Glutamatergic neuron (in vitro differentiated cells): Measurements from ENCODE around the gene BORCS5. TPM values are rescaled to one million over a fixed set of nuclear protein-coding genes. Genes with fewer than 3 reads are reported as not detected.

Experiments used
- DNase-seq: peaks from one replicate; pipeline ENCODE4 v3.0.0; 2022
- H3K27ac Mint-ChIP-seq: one replicate; pipeline ENCODE4 v1.8.0; 2020; ENCODE audit warnings: mild to moderate bottlenecking, mixed read lengths, inconsistent platforms; ENCODE audit not compliant: unreplicated experiment
- H3K27me3 Mint-ChIP-seq: one replicate; pipeline ENCODE4 v1.8.0; 2020; ENCODE audit warnings: mild to moderate bottlenecking, moderate library complexity, mixed read lengths, inconsistent platforms; ENCODE audit not compliant: unreplicated experiment
- H3K36me3 Mint-ChIP-seq: one replicate; pipeline ENCODE4 v1.8.0; 2020; ENCODE audit warnings: mild to moderate bottlenecking, mixed read lengths, inconsistent platforms; ENCODE audit not compliant: unreplicated experiment
- H3K4me1 Mint-ChIP-seq: one replicate; pipeline ENCODE4 v1.8.0; 2020; ENCODE audit warnings: mild to moderate bottlenecking, low read depth, mixed read lengths, inconsistent platforms; ENCODE audit not compliant: unreplicated experiment
- H3K4me3 Mint-ChIP-seq: one replicate; pipeline ENCODE4 v1.8.0; 2020; ENCODE audit warnings: mild to moderate bottlenecking, mixed read lengths, inconsistent platforms; ENCODE audit not compliant: unreplicated experiment
- H3K9me3 Mint-ChIP-seq: one replicate; pipeline ENCODE4 v1.8.0; 2020; ENCODE audit warnings: mild to moderate bottlenecking, moderate library complexity, mixed read lengths, inconsistent platforms; ENCODE audit not compliant: unreplicated experiment
- total RNA-seq: library from RNA; stranded (reverse); fragmentation: NEBNext Ultra II Directional; extraction: Animal tissue kit (Norgen Biotek cat#: 25700); gene quantifications from one replicate; pipeline ENCODE4 v1.2.1, GENCODE V29; 2021; ENCODE audit not compliant: unreplicated experiment
- TF ChIP-seq, protein P1 (sequence below): fragments of 200-600 bp; sonication (generic); IDR thresholded peaks from one replicate; pipeline ENCODE4 v1.5.0; 2021; ENCODE audit not compliant: partially characterized antibody, unreplicated experiment

BORCS5 gene
- total RNA-seq, 1 donor from 2014 or later: 30.2 TPM

DNA sequence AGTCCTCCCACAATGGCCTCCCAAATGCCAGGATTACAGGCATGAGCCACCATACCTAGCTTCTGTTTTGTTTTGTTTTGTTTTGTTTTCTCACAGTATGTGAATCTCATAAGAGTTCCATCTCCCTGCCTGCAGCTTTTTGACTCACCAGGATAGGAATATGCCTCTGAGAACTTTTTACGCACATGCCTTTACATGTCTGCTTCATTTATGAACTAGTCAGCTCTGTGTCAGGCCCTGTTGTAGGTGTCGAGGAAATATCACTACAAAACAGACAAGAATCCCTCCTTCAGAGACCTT lies 89.0 kb downstream of the BORCS5 start:
- Mint-ChIP-seq H3K27ac (no peak overlapping the region), H3K4me3 (no peak overlapping the region), H3K27me3 (peaks cover 2% of the 10 kb centered on the region), H3K9me3 (no peaks in the 10 kb centered on the region), H3K36me3 (no peaks in the 10 kb centered on the region), H3K4me1 (peaks cover 4% of the 10 kb centered on the region)
- no peak for DNase-seq
- TF ChIP-seq, protein P1, sequence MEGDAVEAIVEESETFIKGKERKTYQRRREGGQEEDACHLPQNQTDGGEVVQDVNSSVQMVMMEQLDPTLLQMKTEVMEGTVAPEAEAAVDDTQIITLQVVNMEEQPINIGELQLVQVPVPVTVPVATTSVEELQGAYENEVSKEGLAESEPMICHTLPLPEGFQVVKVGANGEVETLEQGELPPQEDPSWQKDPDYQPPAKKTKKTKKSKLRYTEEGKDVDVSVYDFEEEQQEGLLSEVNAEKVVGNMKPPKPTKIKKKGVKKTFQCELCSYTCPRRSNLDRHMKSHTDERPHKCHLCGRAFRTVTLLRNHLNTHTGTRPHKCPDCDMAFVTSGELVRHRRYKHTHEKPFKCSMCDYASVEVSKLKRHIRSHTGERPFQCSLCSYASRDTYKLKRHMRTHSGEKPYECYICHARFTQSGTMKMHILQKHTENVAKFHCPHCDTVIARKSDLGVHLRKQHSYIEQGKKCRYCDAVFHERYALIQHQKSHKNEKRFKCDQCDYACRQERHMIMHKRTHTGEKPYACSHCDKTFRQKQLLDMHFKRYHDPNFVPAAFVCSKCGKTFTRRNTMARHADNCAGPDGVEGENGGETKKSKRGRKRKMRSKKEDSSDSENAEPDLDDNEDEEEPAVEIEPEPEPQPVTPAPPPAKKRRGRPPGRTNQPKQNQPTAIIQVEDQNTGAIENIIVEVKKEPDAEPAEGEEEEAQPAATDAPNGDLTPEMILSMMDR: no peak

DNA sequence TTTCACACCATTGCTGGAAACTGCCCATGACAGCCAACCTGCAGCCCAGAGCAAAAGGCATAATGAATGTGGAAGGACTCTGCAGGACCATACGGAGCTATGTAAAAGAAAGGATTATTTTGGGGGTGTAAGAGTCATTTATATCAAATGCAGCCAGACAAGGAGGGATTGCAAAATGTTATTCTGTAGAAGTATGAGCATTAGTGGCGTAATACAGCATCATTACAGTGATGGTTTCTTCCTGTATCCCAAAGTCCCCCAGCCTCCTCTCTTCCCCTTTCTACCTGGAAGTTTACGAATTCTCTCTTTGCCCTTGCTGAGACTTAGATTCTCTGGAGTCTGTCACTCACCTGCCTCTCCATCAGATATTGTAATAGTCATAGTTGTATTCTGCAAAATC lies 89.9 kb downstream of the BORCS5 start:
- peaks cover 2% of the 10 kb centered on the region for H3K27me3 Mint-ChIP-seq
- no peak for DNase-seq
- TF ChIP-seq, protein P1: no peak
- H3K9me3 Mint-ChIP-seq: no peaks in the 10 kb centered on the region
- no peak overlapping the region for H3K4me3 Mint-ChIP-seq
- no peak overlapping the region for H3K27ac Mint-ChIP-seq
- H3K4me1 Mint-ChIP-seq: peaks cover 3% of the 10 kb centered on the region
- no peaks in the 10 kb centered on the region for H3K36me3 Mint-ChIP-seq

DNA sequence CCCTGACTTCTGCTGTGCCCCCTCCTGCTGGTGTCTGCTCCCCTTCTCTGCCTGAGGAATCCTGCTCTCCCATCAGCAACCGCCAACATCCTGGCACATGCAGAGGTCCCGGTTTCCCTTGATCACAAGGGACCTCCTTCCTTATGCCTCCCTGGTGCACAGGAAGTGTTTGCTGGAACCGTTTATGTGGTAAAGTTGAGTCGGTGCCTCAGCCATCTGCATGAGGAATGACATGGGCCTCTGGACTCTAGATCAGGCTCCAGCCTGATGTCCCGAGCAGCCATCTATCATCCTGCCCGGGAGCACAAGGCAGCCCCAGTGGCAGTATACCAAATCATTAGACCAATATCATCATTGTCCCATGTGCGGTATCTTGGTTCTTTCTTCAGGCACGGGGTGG lies 90.4 kb downstream of the BORCS5 start:
- Mint-ChIP-seq H3K4me3 (no peak overlapping the region), H3K4me1 (peaks cover 3% of the 10 kb centered on the region), H3K36me3 (no peaks in the 10 kb centered on the region), H3K9me3 (no peaks in the 10 kb centered on the region), H3K27me3 (peaks cover 2% of the 10 kb centered on the region), H3K27ac (no peak overlapping the region)
- TF ChIP-seq, protein P1: no peak
- no peak for DNase-seq

DNA sequence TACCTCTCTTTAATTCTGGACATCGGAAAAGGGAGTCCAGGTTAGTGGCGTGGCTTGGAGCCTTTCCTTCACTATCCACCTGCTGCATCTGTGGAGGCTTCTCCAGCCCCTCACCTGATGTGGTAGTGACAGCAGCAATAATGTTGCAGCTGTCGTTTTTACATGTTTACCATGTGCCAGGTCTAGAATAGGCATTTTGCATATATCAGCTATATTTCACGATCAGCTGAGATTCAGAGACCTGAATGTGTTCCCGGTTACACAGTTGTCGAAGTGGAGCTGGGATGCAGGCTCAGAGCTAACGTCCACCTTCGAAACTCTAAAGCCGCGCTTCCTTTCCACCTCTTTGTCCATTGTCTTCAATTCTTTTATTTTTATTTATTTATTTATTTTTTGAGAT lies 91.0 kb downstream of the BORCS5 start:
- no peak overlapping the region for H3K4me3 Mint-ChIP-seq
- H3K4me1 Mint-ChIP-seq: peaks cover 3% of the 10 kb centered on the region
- H3K36me3 Mint-ChIP-seq: no peaks in the 10 kb centered on the region
- peaks cover 2% of the 10 kb centered on the region for H3K27me3 Mint-ChIP-seq
- TF ChIP-seq, protein P1: no peak
- H3K9me3 Mint-ChIP-seq: no peaks in the 10 kb centered on the region
- DNase-seq: no peak
- no peak overlapping the region for H3K27ac Mint-ChIP-seq

DNA sequence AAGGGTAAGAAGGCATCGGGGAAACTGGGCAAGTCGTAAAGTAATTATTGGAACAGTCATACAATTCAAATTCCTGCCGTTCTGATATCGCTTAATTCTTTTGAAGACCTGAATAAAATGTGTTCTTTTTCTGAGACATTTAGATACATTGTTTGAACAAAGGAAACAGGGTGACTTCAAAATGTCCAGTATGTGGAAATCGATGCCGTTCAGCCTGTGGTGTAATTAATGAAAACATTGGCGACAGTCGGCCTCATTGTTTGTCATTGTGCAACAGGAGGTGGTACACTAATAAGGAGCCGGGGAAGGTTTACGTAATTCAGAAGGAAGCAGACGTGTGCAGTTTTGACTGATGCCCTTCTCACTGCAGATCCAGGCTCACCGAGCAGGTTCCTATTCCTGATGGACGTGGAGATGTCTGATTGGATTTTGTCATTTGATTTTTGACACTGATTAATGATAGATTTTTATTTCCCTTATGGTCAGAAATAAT lies 92.7 kb downstream of the BORCS5 start:
- Mint-ChIP-seq H3K9me3 (no peaks in the 10 kb centered on the region), H3K36me3 (no peaks in the 10 kb centered on the region), H3K27ac (no peak overlapping the region), H3K4me1 (peaks cover 3% of the 10 kb centered on the region), H3K4me3 (no peak overlapping the region), H3K27me3 (peaks cover 2% of the 10 kb centered on the region)
- TF ChIP-seq, protein P1: no peak
- no peak for DNase-seq
